Neural progenitor cell (in vitro differentiated cells): ENCODE data around the gene ZMYND8.

Experiments
- EZH2 ChIP-seq: fragments of 200-600 bp; sonication (generic); IDR thresholded peaks from 2 replicates; pipeline ENCODE4 v1.6.1; 2017; ENCODE audit warnings: antibody characterized with exemption, mild to moderate bottlenecking, moderate library complexity
- EZH2phosphoT487 ChIP-seq: fragments of 200-600 bp; sonication (generic); IDR thresholded peaks from 2 replicates; pipeline ENCODE4 v1.6.1; 2017; ENCODE audit warnings: antibody characterized with exemption
- TF ChIP-seq, protein P1 (sequence below): fragments of 200-600 bp; sonication (generic); IDR thresholded peaks from 2 replicates; pipeline ENCODE4 v1.5.1; 2017; ENCODE audit warnings: antibody characterized with exemption, mild to moderate bottlenecking

DNA sequence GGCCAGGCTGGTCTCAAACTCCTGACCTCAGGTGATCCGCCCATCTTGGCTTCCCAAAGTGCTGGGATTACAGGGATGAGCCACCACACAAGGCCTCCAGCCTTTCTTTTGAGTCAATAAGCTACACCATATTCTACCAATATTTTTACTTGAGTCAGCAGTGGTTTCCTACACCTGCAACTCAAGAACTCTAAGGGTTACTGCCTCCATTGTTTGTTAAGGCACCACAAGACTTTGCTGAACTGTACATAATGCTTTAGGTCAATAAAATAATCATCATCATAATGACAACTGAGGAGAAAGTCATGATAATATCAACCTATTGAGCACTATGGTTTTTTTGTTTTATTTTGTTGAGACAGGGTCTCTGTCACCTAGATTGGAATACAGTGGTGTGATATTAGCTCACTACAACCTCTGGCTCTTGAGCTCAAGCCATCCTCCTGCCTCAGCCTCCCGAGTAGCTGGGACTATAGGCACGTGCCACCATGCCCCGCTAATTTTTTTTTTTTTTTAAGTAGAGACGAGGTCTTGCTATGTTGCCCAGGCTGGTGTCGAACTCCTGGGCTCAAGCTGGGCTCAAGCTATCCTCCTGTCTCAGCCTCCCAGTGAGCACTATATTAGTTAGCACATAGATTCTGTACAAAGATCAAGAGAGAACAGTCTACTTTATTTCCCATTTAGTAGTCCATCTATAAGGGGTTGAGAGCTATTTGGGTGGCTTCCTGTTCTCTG, 34.9 kb upstream of the ZMYND8 start:
- TF ChIP-seq, protein P1, sequence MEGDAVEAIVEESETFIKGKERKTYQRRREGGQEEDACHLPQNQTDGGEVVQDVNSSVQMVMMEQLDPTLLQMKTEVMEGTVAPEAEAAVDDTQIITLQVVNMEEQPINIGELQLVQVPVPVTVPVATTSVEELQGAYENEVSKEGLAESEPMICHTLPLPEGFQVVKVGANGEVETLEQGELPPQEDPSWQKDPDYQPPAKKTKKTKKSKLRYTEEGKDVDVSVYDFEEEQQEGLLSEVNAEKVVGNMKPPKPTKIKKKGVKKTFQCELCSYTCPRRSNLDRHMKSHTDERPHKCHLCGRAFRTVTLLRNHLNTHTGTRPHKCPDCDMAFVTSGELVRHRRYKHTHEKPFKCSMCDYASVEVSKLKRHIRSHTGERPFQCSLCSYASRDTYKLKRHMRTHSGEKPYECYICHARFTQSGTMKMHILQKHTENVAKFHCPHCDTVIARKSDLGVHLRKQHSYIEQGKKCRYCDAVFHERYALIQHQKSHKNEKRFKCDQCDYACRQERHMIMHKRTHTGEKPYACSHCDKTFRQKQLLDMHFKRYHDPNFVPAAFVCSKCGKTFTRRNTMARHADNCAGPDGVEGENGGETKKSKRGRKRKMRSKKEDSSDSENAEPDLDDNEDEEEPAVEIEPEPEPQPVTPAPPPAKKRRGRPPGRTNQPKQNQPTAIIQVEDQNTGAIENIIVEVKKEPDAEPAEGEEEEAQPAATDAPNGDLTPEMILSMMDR, result no peak
- no peak for TF ChIP-seq EZH2
- TF ChIP-seq EZH2phosphoT487, result no peak
